ENCODE results near the gene SGCA. TPM values are rescaled to one million over a fixed set of nuclear protein-coding genes. Genes with fewer than 3 reads are reported as not detected.

The SGCA gene
- total and polyA plus RNA-seq, 2 of the 8 experiments (the other 6 are each of a cell fraction or from before 2014, with no cell fraction given), result 0.12 TPM; not detected in 1

DNA sequence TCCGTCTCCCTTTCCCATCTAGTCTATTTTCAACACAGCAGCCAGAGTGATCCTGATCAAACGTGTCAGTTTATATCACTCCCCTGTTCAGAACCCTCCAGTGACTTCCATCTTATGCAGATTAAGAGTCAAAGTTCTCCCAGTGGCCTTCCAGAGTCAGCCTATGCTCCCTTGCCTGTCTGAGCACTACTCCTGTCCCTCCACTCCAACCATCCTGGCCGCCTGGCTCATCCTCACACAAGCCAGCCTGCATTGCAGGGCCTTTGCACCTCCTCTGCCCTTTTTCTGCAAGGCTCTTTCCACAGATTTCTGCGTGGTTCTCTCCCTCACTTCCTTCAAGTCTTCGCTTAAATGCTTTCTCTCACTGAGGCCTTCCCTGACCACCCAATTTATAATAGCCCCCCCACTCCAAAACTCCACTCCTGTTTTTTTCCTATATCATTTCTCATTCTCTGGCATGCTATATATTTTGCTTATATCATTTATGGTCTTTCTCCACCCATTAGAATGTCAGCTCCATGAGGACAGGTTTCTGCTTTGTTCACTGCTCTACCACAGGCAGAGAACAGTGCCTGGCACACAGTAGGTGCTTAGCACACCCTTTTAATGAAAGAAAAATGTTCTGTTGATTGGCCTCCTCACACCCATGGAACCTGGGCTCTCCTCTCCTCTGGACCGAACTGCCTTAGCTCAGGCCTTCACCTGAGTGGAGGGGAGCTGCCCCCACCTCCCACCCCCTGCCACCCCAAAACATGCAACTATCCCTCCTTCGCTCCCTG, 45.1 kb upstream of the SGCA start (continued):
- TF ChIP-seq PHF8 (conservative IDR thresholded peaks at IDR 0.05; ENCODE audit: low read depth, low read length) (no peak), EGR1 (IDR thresholded peaks at IDR 0.05; ENCODE audit: borderline replicate concordance, low read depth, low read length) (no peak), CHD2 (IDR thresholded peaks at IDR 0.05; ENCODE audit: low read length) (no peak)
